Heart left ventricle (tissue), 13 donors: ENCODE data around the gene GRK5.

Experiments used
- POLR2A ChIP-seq, 2 donors: fragments of 450-650 bp; IDR thresholded peaks; one replicate each; pipeline ENCODE4 v1.6.1; 2017; ENCODE audit warnings: antibody characterized with exemption in 2 of 2, mild to moderate bottlenecking in 2 of 2, moderate library complexity in 2 of 2
- TF ChIP-seq, protein P1 (sequence below), 12 donors: fragments of 200-600 bp; sonication (generic) in 4 of 12; IDR thresholded peaks; one replicate each; pipeline versions ENCODE4 v1.5.0 to v1.8.0; 2018 to 2022; ENCODE audit warnings: antibody characterized with exemption in 12 of 12, mild to moderate bottlenecking in 5 of 12
- donor health status: ischemic (EF 13 %, LVEDD 7.1; RV severe dilation, severe dysfunction).
- donor health status: DM: no; HTN: yes; CAD: no.
- donor health status: DM: no; HTN: no; CAD: no.
- donor health status: ischemic (EF 25% LVEDD 6.9; RV normal size, moderate dysfunction).
- donor health status: ischemic (EF 25% LVEDD 5.7; RV mildly dilated, moderate dysfunction).
- donor health status: ischemic (EF 35%, LVEDD 5.7; RV mildly dilated, moderate dysfunction).
- donor health status: nonischemic (EF 11% LVEDD 7.7; RV severe dilation, severe dysfunction).
- donor health status: DM: yes; HTN: yes; CAD: no.
- donor health status: PGD.
- donor health status: ischemic (EF 29% LVEDD 5.4; RV normal size, mild dysfunction).
- donor health status: nonischemic (EF 23%, LVEDD 6.1; RV moderate dilation, normal function).

DNA sequence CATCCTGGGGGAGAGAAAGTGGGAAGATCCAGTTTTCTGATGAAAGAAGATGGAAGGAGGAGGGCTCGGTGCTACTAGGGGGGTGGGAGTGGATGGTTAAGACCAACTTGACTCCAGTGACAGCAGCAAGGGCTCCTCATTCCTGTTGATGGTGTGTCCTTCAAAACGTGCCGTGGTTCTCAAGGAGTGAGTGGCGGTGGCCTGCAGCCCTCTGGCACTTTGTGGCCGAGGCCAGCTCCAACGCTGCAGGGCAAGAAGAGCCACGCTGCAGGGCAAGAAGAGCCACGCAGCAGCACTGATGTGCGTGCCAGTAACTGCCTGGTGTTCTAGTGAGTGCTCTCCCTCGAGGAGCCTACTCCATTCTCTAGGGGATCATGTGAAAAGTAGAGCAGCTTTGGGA lies 72.1 kb downstream of the GRK5 start:
- TF ChIP-seq, protein P1, sequence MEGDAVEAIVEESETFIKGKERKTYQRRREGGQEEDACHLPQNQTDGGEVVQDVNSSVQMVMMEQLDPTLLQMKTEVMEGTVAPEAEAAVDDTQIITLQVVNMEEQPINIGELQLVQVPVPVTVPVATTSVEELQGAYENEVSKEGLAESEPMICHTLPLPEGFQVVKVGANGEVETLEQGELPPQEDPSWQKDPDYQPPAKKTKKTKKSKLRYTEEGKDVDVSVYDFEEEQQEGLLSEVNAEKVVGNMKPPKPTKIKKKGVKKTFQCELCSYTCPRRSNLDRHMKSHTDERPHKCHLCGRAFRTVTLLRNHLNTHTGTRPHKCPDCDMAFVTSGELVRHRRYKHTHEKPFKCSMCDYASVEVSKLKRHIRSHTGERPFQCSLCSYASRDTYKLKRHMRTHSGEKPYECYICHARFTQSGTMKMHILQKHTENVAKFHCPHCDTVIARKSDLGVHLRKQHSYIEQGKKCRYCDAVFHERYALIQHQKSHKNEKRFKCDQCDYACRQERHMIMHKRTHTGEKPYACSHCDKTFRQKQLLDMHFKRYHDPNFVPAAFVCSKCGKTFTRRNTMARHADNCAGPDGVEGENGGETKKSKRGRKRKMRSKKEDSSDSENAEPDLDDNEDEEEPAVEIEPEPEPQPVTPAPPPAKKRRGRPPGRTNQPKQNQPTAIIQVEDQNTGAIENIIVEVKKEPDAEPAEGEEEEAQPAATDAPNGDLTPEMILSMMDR (IDR thresholded peaks at IDR 0.05): no peak
- TF ChIP-seq POLR2A (IDR thresholded peaks at IDR 0.05): no peak
